HEK293 (cell line): ENCODE data around the gene ATG4B.
A peak's percentile ranks its signal among the peaks of the same experiment; 100 is the strongest.

Experiments
- CTCF ChIA-PET: fragments of 350-600 bp; formaldehyde crosslinking; extraction: SDS; loops from one replicate; lab custom pipeline; 2021; ENCODE audit warnings: antibody characterized with exemption; lab: Yijun Ruan, JAX
- POLR2A ChIA-PET: fragments of 300-600 bp; formaldehyde crosslinking; extraction: SDS; loops from one replicate; lab custom pipeline; 2020; ENCODE audit warnings: antibody characterized with exemption, inconsistent platforms; lab: Yijun Ruan, JAX
- H3K27ac ChIP-seq: fragments of 200-500 bp; sonication (Bioruptor generic); 2 replicates; pipeline ENCODE4 v1.5.1; 2014; ENCODE audit warnings: low read depth, low read length, control low read depth, inconsistent platforms; ENCODE audit errors: extremely low read depth
- H3K36me3 ChIP-seq, 2 experiments: fragments of 200-500 bp in 1 of 2; sonication (Bioruptor generic) in 1 of 2; 1 replicate in 1 of 2; 2 replicates in 1 of 2; pipeline ENCODE4 v1.5.1; 2014 to 2017; ENCODE audit warnings: inconsistent platforms in 2 of 2, low read length in 2 of 2; ENCODE audit not compliant: control insufficient read depth in 2 of 2, insufficient read depth in 1 of 2
- H3K4me1 ChIP-seq: fragments of 200-500 bp; sonication (Bioruptor generic); 2 replicates; pipeline ENCODE4 v1.5.1; 2014; ENCODE audit warnings: mild to moderate bottlenecking, low read length, inconsistent platforms; ENCODE audit not compliant: control insufficient read depth, insufficient read depth
- H3K4me3 ChIP-seq: 2 replicates; pipeline ENCODE4 v1.5.1; 2011; ENCODE audit warnings: low read depth, mild to moderate bottlenecking, control low read depth, low read length, moderate library complexity
- H3K9me3 ChIP-seq: fragments of 200-500 bp; sonication (Bioruptor generic); 2 replicates; pipeline ENCODE4 v1.5.1; 2014; ENCODE audit warnings: low read depth, low read length, inconsistent platforms; ENCODE audit not compliant: control insufficient read depth, insufficient read depth
- BCL11A ChIP-seq: fragments of 450-650 bp; formaldehyde crosslinking; IDR thresholded peaks from 2 replicates; pipeline ENCODE4 v1.5.1; 2016; ENCODE audit warnings: low read depth, missing biosample characterization, missing genetic modification characterization
- CTCF ChIP-seq: fragments of 450-650 bp; formaldehyde crosslinking; IDR thresholded peaks from 2 replicates; pipeline ENCODE4 v1.5.1; 2016; ENCODE audit warnings: missing biosample characterization, missing genetic modification characterization
- GLI4 ChIP-seq: fragments of 450-650 bp; formaldehyde crosslinking; IDR thresholded peaks from 2 replicates; pipeline ENCODE4 v1.5.1; 2016; ENCODE audit warnings: missing biosample characterization, missing genetic modification characterization
- GLIS2 ChIP-seq: fragments of 450-650 bp; formaldehyde crosslinking; IDR thresholded peaks from 2 replicates; pipeline ENCODE4 v1.5.1; 2016; ENCODE audit warnings: missing biosample characterization, missing genetic modification characterization
- MEIS1 ChIP-seq: sonication (generic); formaldehyde crosslinking; IDR thresholded peaks from 2 replicates; pipeline ENCODE4 v1.8.1; 2022; ENCODE audit warnings: missing genetic modification reagents, mild to moderate bottlenecking, borderline replicate concordance
- SCRT1 ChIP-seq: fragments of 450-650 bp; formaldehyde crosslinking; IDR thresholded peaks from 2 replicates; pipeline ENCODE4 v1.5.1; 2016; ENCODE audit warnings: missing biosample characterization, missing genetic modification characterization, borderline replicate concordance
- TRIM28 ChIP-seq: IDR thresholded peaks from 2 replicates; pipeline ENCODE4 v1.6.1; 2011; ENCODE audit warnings: low read length, control low read depth, borderline replicate concordance
- ZBTB10 ChIP-seq: fragments of 450-650 bp; formaldehyde crosslinking; IDR thresholded peaks from 2 replicates; pipeline ENCODE4 v1.5.1; 2016; ENCODE audit warnings: missing biosample characterization, missing genetic modification characterization
- ZNF335 ChIP-seq: fragments of 450-650 bp; formaldehyde crosslinking; conservative IDR thresholded peaks from 2 replicates; pipeline ENCODE4 v1.5.1; 2016; ENCODE audit warnings: missing biosample characterization, missing genetic modification characterization
- ZNF354C ChIP-seq: fragments of 450-650 bp; formaldehyde crosslinking; IDR thresholded peaks from 2 replicates; pipeline ENCODE4 v1.5.1; 2016; ENCODE audit warnings: missing biosample characterization, missing genetic modification characterization, low read depth, borderline replicate concordance
- ZNF404 ChIP-seq: fragments of 450-650 bp; formaldehyde crosslinking; IDR thresholded peaks from 2 replicates; pipeline ENCODE4 v1.5.1; 2017; ENCODE audit warnings: missing biosample characterization, missing genetic modification characterization
- ZNF423 ChIP-seq: fragments of 450-650 bp; formaldehyde crosslinking; IDR thresholded peaks from 2 replicates; pipeline ENCODE4 v1.5.1; 2016; ENCODE audit warnings: missing biosample characterization, missing genetic modification characterization
- ZNF426 ChIP-seq: fragments of 450-650 bp; formaldehyde crosslinking; IDR thresholded peaks from 2 replicates; pipeline ENCODE4 v1.5.1; 2017; ENCODE audit warnings: missing biosample characterization, missing genetic modification characterization, mild to moderate bottlenecking, inconsistent platforms, moderate library complexity
- ZNF529 ChIP-seq: fragments of 450-650 bp; formaldehyde crosslinking; IDR thresholded peaks from 2 replicates; pipeline ENCODE4 v1.5.1; 2017; ENCODE audit warnings: missing genetic modification characterization, missing biosample characterization; ENCODE audit not compliant: insufficient replicate concordance
- ZNF549 ChIP-seq: fragments of 450-650 bp; IDR thresholded peaks from 2 replicates; pipeline ENCODE4 v1.5.1; 2018; ENCODE audit warnings: missing biosample characterization, missing genetic modification characterization, mild to moderate bottlenecking, inconsistent platforms, moderate library complexity
- ZNF561 ChIP-seq: fragments of 450-650 bp; IDR thresholded peaks from 2 replicates; pipeline ENCODE4 v1.5.1; 2018; ENCODE audit warnings: missing biosample characterization, missing genetic modification characterization, borderline replicate concordance
- ZNF654 ChIP-seq: fragments of 450-650 bp; formaldehyde crosslinking; IDR thresholded peaks from 2 replicates; pipeline ENCODE4 v1.5.1; 2016; ENCODE audit warnings: low read depth, missing biosample characterization, missing genetic modification characterization
- ZNF677 ChIP-seq: fragments of 450-650 bp; IDR thresholded peaks from 2 replicates; pipeline ENCODE4 v1.5.0; 2018; ENCODE audit warnings: missing biosample characterization, mild to moderate bottlenecking, missing genetic modification characterization, moderate library complexity
- ZNF701 ChIP-seq: fragments of 450-650 bp; formaldehyde crosslinking; IDR thresholded peaks from 2 replicates; pipeline ENCODE4 v1.5.1; 2016; ENCODE audit warnings: missing biosample characterization, missing genetic modification characterization
- TF ChIP-seq, protein P1 (sequence below): fragments of 450-650 bp; formaldehyde crosslinking; IDR thresholded peaks from 2 replicates; pipeline ENCODE4 v1.5.1; 2016; ENCODE audit warnings: missing biosample characterization, missing genetic modification characterization

The ATG4B gene

DNA sequence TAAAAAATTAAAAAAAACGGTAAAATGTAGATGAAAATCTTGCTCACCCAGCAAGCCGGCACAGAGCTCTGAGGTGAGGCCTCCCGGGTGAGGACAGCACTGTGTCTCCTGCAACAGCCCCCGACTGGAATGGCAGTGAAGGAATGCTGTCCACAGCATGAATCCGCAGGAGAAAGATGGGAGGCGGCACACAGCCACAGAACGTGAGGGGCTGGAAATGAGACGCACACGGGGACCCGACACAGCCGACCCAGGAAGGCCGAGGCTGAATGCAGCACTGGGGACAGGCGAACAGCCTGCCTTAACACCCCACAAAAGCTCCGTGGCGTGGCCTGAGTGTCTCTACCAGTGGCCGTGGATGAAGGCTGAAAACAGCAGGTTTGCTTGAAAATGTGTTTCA, 44.2 kb upstream of the ATG4B start:
- ChIA-PET POLR2A (no interaction called here), CTCF (interaction anchor here (1.2 kb wide), 1 partner anchor 16 kb away, joined by 3 read pairs; no protein-coding TSS in a partner anchor)
- Histone ChIP-seq H3K36me3 (peaks cover 15 to 75% of the 10 kb centered on the region in 2 experiments; a peak in 2 of 3 replicates), H3K9me3 (no peaks in the 10 kb centered on the region), H3K27ac (no peak overlapping the region), H3K4me3 (no peak overlapping the region), H3K4me1 (no peaks in the 10 kb centered on the region)
- no peak for TF ChIP-seq ZNF677 (tag by site-specific recombination)
- TF ChIP-seq ZNF529, result no peak
- TF ChIP-seq, protein P1, sequence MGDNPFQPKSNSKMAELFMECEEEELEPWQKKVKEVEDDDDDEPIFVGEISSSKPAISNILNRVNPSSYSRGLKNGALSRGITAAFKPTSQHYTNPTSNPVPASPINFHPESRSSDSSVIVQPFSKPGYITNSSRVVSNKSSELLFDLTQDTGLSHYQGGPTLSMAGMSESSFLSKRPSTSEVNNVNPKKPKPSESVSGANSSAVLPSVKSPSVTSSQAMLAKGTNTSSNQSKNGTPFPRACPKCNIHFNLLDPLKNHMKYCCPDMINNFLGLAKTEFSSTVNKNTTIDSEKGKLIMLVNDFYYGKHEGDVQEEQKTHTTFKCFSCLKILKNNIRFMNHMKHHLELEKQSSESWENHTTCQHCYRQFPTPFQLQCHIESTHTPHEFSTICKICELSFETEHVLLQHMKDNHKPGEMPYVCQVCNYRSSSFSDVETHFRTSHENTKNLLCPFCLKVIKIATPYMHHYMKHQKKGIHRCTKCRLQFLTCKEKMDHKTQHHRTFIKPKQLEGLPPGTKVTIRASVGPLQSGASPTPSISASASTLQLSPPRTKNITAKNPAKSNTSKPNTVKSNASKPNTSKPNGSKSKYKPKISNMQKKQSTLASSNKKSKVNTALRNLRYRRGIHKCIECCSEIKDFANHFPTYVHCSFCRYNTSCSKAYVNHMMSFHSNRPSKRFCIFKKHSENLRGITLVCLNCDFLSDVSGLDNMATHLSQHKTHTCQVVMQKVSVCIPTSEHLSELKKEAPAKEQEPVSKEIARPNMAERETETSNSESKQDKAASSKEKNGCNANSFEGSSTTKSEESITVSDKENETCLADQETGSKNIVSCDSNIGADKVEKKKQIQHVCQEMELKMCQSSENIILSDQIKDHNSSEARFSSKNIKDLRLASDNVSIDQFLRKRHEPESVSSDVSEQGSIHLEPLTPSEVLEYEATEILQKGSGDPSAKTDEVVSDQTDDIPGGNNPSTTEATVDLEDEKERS (tag by site-specific recombination), result no peak
- TF ChIP-seq ZNF404 (tag by site-specific recombination), result no peak
- no peak for TF ChIP-seq SCRT1 (tag by site-specific recombination)

DNA sequence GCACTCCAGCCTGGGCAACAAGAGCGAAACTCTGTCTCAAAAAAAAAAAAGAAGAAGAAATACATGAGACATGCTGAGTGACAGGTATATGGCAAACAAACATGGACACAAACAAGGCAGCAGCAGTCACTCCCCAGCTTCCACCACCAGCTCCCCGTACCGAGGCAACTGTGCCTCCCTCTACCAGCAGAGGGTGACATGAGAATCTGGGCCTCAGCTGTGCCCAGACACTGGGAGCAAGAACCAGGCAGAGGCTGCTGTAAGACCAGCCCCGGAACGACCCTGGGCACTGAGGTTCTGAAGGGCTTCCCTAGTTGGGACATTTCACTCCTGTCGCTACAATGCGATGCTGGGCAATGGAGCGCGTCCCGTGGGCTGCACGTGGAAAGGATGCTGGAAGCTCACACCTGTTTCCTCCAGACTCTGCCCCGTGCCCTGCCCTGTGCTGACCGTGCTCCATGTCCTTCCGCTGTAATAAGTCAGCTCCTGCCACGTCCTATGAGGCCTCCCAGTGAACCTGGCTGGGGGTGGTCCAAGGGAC, 41.8 kb upstream of the ATG4B start:
- CTCF ChIA-PET, result interaction anchor here (0.6 to 0.8 kb wide), 4 partner anchors 40 to 204 kb away, joined by 3 read pairs; no protein-coding TSS in a partner anchor
- Histone ChIP-seq H3K27ac (no peak overlapping the region), H3K4me3 (no peak overlapping the region), H3K36me3 (peaks cover 21 to 82% of the 10 kb centered on the region in 2 experiments; a peak in 2 of 3 replicates), H3K9me3 (no peaks in the 10 kb centered on the region), H3K4me1 (no peaks in the 10 kb centered on the region)
- POLR2A ChIA-PET, result interaction anchor here (0.6 kb wide), 1 partner anchor 105 kb away, joined by 5 read pairs; no protein-coding TSS in a partner anchor
- TF ChIP-seq TRIM28, result no peak
- no peak for TF ChIP-seq ZNF701
- peak; percentile 36; the same call in 1 of the 2 replicates for TF ChIP-seq CTCF (tag by site-specific recombination)
- no peak for TF ChIP-seq GLI4

DNA sequence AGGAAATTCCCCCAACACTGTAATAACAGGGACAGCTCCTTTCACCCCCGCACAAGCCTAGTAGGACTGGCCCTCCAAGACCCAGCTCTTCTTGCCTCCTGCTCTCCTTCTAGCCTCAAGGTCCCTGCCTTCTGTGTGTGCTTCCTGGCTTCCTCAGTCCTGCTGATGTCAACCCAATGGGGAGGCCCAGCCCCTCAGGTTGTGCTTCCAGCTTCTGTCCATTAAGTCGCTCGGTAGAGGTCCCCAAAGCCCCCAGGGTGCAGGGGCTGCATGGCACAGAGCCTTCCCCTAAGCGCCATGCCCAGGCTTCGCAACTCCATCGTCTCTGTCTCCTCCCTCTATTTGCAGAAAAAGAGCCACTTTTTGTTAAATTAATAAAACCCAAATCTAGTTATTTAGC, 39.9 kb upstream of the ATG4B start:
- Histone ChIP-seq H3K4me3 (no peak overlapping the region), H3K27ac (no peak overlapping the region), H3K9me3 (no peaks in the 10 kb centered on the region), H3K4me1 (no peaks in the 10 kb centered on the region), H3K36me3 (peaks cover 26 to 80% of the 10 kb centered on the region in 2 experiments; a peak in 2 of 3 replicates)
- POLR2A ChIA-PET, result interaction anchor here (0.5 to 1.4 kb wide), 2 partner anchors 50 to 1076 kb away, joined by 3 to 13 read pairs; no protein-coding TSS in a partner anchor
- CTCF ChIA-PET, result interaction anchor here (0.5 to 1.5 kb wide), 5 partner anchors 13 to 240 kb away, joined by 3 to 5 read pairs (median 4); no protein-coding TSS in a partner anchor
- TF ChIP-seq ZNF561 (no peak), ZNF423 (tag by site-specific recombination) (no peak), ZNF549 (tag by site-specific recombination) (no peak), ZNF654 (tag by site-specific recombination) (no peak), ZNF335 (tag by site-specific recombination) (no peak), ZNF354C (tag by site-specific recombination) (no peak), ZBTB10 (no peak), GLIS2 (no peak), BCL11A (tag by site-specific recombination) (no peak), ZNF426 (tag by site-specific recombination) (no peak), MEIS1 (CRISPR knock-in tag) (no peak)
